OCI-LY1 (cell line): ENCODE measurements around the gene PHRF1.

Source experiments
- H2AFZ ChIP-seq: fragments of 200-600 bp; sonication (generic), shearing (Covaris generic); 2 replicates; pipeline ENCODE4 v1.6.0; 2014; ENCODE audit warnings: antibody characterized with exemption, mild to moderate bottlenecking, low read length
- H3F3A ChIP-seq: fragments of 200-600 bp; sonication (generic), shearing (Covaris generic); 2 replicates; pipeline ENCODE4 v1.6.0; 2014; ENCODE audit warnings: mild to moderate bottlenecking, antibody characterized with exemption, low read length, moderate library complexity; ENCODE audit not compliant: insufficient read depth
- H3K27ac ChIP-seq: fragments of 200-600 bp; sonication (generic); 2 replicates; pipeline ENCODE4 v1.5.1; 2014; ENCODE audit warnings: low read length, mixed run types, mild to moderate bottlenecking, low read depth; ENCODE audit not compliant: poor library complexity, severe bottlenecking
- H3K27me3 ChIP-seq: fragments of 200-600 bp; sonication (generic); 2 replicates; pipeline ENCODE4 v1.6.0; 2014; ENCODE audit warnings: antibody characterized with exemption, mild to moderate bottlenecking, low read length, moderate library complexity; ENCODE audit not compliant: insufficient read depth
- H3K36me3 ChIP-seq: fragments of 200-600 bp; sonication (generic); 2 replicates; pipeline ENCODE4 v1.6.1; 2014; ENCODE audit warnings: mild to moderate bottlenecking, antibody characterized with exemption, low read length, moderate library complexity, mixed read lengths; ENCODE audit not compliant: insufficient read depth
- H3K4me1 ChIP-seq: fragments of 200-600 bp; sonication (generic); 2 replicates; pipeline ENCODE4 v1.5.1; 2014; ENCODE audit warnings: mild to moderate bottlenecking, low read length, moderate library complexity; ENCODE audit not compliant: insufficient read depth, severe bottlenecking
- H3K4me2 ChIP-seq: fragments of 200-600 bp; sonication (generic), shearing (Covaris generic); 2 replicates; pipeline ENCODE4 v1.6.1; 2014; ENCODE audit warnings: low read length
- H3K4me3 ChIP-seq: fragments of 200-600 bp; sonication (generic); 2 replicates; pipeline ENCODE4 v1.5.1; 2014; ENCODE audit warnings: low read length, low read depth, mild to moderate bottlenecking, mixed read lengths; ENCODE audit not compliant: poor library complexity, severe bottlenecking
- H3K79me2 ChIP-seq: fragments of 200-600 bp; shearing (Covaris generic); 2 replicates; pipeline ENCODE4 v1.6.1; 2016; ENCODE audit warnings: mixed run types, low read length, mixed read lengths; ENCODE audit not compliant: insufficient read depth
- H3K9ac ChIP-seq: fragments of 200-600 bp; sonication (generic), shearing (Covaris generic); 2 replicates; pipeline ENCODE4 v1.6.1; 2014; ENCODE audit warnings: mild to moderate bottlenecking, low read length, mixed read lengths
- H3K9me2 ChIP-seq: fragments of 200-600 bp; sonication (generic), shearing (Covaris generic); 2 replicates; pipeline ENCODE4 v1.6.1; 2014; ENCODE audit warnings: low read depth, mild to moderate bottlenecking, low read length, mixed read lengths
- H3K9me3 ChIP-seq: fragments of 200-600 bp; shearing (Covaris generic); 2 replicates; pipeline ENCODE4 v1.6.1; 2014; ENCODE audit warnings: low read length, mixed read lengths
- H4K20me1 ChIP-seq: fragments of 200-600 bp; sonication (generic), shearing (Covaris generic); 2 replicates; pipeline ENCODE4 v1.6.0; 2016; ENCODE audit warnings: mild to moderate bottlenecking, low read length; ENCODE audit not compliant: insufficient read depth
- CTCF ChIP-seq: fragments of 200-600 bp; sonication (generic), shearing (Covaris generic); IDR thresholded peaks from 2 replicates; pipeline ENCODE4 v1.5.1; 2017; ENCODE audit warnings: mild to moderate bottlenecking, antibody characterized with exemption, low read length, moderate library complexity, mixed read lengths
- EZH2 ChIP-seq: fragments of 200-600 bp; sonication (generic), shearing (Covaris generic); IDR thresholded peaks from 2 replicates; pipeline ENCODE4 v1.8.0; 2017; ENCODE audit warnings: borderline replicate concordance, mixed run types, mild to moderate bottlenecking, antibody characterized with exemption, low read length, moderate library complexity, mixed read lengths

The PHRF1 gene

GRCh38 chr11:635945-636510, 59.8 kb downstream of the PHRF1 start:
- Histone ChIP-seq H3F3A (no peaks in the 10 kb centered on the region), H3K9me2 (no peaks in the 10 kb centered on the region), H3K4me1 (no peaks in the 10 kb centered on the region), H3K9me3 (no peaks in the 10 kb centered on the region), H3K4me3 (no peak overlapping the region), H3K27ac (no peak overlapping the region), H3K9ac (no peak overlapping the region), H3K36me3 (peaks cover 2% of the 10 kb centered on the region; the same call in 1 of the 2 replicates), H3K79me2 (no peaks in the 10 kb centered on the region), H3K4me2 (no peak overlapping the region), H3K27me3 (no peaks in the 10 kb centered on the region), H4K20me1 (no peaks in the 10 kb centered on the region), H2AFZ (no peak overlapping the region)
- TF ChIP-seq EZH2 (no peak), CTCF (no peak)

DNA sequence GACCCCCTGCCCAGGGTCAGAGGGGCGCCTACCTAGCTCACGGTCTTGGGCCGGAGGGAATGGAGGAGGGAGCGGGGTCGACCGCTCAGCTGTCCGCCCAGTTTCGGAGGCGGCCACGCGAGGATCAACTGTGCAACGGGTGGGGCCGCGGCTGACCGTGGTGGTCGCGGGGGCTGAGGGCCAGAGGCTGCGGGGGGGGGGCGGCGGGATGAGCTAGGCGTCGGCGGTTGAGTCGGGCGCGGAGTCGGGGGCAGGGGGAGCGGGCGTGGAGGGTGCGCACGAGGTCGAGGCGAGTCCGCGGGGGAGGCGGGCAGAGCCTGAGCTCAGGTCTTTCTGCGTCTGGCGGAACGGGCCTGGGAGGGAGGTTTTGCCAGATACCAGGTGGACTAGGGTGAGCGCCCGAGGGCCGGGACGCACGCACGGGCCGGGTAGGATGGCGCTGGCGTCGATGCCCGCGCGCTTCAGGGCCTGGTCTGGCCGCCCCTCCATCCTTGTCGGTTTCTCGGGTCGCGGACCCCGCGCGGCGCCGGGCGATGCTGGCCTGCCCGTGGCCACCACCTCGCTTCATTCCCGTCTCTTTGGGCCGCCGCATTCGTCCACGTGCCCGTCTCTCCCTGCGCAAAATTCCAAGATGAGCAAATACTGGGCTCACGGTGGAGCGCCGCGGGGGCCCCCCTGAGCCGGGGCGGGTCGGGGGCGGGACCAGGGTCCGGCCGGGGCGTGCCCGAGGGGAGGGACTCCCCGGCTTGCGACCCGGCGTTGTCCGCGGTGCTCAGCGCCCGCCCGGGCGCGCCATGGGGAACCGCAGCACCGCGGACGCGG, 60.5 kb downstream of the PHRF1 start, which contains the start of gene DRD4:
TSS of gene DRD4 (plus strand) at position 759 of the 822 bp plus-strand sequence. CDS start at position 795, 36 bp downstream.
- Histone ChIP-seq H3K9ac (no peak within 1 kb of the TSS), H2AFZ (no peak within 1 kb of the TSS), H3K4me3 (no peak within 1 kb of the TSS), H3K27ac (no peak within 1 kb of the TSS), H3K79me2 (no peaks in the 10 kb centered on the region), H4K20me1 (no peaks in the 10 kb centered on the region), H3K27me3 (no peaks in the 10 kb centered on the region), H3K36me3 (peaks cover 2% of the 10 kb centered on the region; the same call in 1 of the 2 replicates), H3K4me1 (no peaks in the 10 kb centered on the region), H3K9me2 (no peaks in the 10 kb centered on the region), H3K4me2 (no peak within 1 kb of the TSS), H3F3A (no peaks in the 10 kb centered on the region), H3K9me3 (no peaks in the 10 kb centered on the region)
- no peak for TF ChIP-seq EZH2
- no peak for TF ChIP-seq CTCF

DNA sequence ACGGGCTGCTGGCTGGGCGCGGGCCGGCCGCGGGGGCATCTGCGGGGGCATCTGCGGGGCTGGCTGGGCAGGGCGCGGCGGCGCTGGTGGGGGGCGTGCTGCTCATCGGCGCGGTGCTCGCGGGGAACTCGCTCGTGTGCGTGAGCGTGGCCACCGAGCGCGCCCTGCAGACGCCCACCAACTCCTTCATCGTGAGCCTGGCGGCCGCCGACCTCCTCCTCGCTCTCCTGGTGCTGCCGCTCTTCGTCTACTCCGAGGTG, 61.0 kb downstream of the PHRF1 start:
- Histone ChIP-seq H3K27ac (no peak overlapping the region), H3K27me3 (no peaks in the 10 kb centered on the region), H4K20me1 (no peaks in the 10 kb centered on the region), H3K9me3 (no peaks in the 10 kb centered on the region), H3K4me2 (no peak overlapping the region), H2AFZ (no peak overlapping the region), H3K9me2 (no peaks in the 10 kb centered on the region), H3K4me3 (no peak overlapping the region), H3K36me3 (peaks cover 2% of the 10 kb centered on the region; the same call in 1 of the 2 replicates), H3K79me2 (no peaks in the 10 kb centered on the region), H3K9ac (no peak overlapping the region), H3F3A (no peaks in the 10 kb centered on the region), H3K4me1 (no peaks in the 10 kb centered on the region)
- no peak for TF ChIP-seq EZH2
- no peak for TF ChIP-seq CTCF
